Measurements from ENCODE around the gene RAB42. TPM values are rescaled to one million over a fixed set of nuclear protein-coding genes. Genes with fewer than 3 reads are reported as not detected.
A peak's percentile ranks its signal among the peaks of the same experiment; 100 is the strongest.

RAB42 gene
- total and polyA plus RNA-seq, 4 donors: 0.35 to 5.9 (median 1.0) TPM

DNA sequence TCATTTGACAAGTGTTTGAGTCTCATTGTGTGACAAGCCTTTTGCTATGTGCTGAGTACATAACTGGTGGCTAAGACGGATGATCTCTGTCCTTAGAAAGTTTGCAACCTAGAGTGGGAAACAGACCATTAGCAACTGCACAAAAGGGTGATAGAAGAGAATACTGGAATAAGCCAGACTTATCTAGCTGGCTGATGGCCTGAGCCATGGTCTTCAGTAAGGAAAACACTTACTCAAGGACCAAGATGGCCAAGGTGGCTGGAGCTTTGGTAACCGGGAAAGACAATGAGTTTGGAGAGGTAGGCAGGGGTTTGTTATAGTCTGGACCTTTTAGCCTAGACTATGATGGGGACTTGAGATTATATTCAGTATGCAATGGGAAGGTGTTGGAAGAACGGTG lies 52.4 kb downstream of the RAB42 start:
- H3K9ac ChIP-seq (ENCODE audit: low read depth in 1 of 2, low read length in 2 of 2): no peak overlapping the region
- peak overlapping the region; percentile 93 to 94 for H3K27ac ChIP-seq (ENCODE audit: low read depth in 1 of 2, low read length in 2 of 2)
- peaks cover 10 to 29% (median 22%) of the 10 kb centered on the region in 4 donors for H3K4me1 ChIP-seq (ENCODE audit: control insufficient read depth in 4 of 4, insufficient read depth in 4 of 4, low read length in 3 of 4)
- TF ChIP-seq RAD21 (IDR thresholded peaks at IDR 0.05) (no peak), FOXA1 (IDR thresholded peaks at IDR 0.05) (no peak)
- TF ChIP-seq, protein P1, sequence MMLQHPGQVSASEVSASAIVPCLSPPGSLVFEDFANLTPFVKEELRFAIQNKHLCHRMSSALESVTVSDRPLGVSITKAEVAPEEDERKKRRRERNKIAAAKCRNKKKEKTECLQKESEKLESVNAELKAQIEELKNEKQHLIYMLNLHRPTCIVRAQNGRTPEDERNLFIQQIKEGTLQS (IDR thresholded peaks at IDR 0.05): no peak
- no peaks in the 10 kb centered on the region for H3K36me3 ChIP-seq (ENCODE audit: control insufficient read depth in 4 of 4, insufficient read depth in 3 of 4, low read depth in 1 of 4, low read length in 3 of 4)
- DNase-seq (ENCODE audit: low spot score): no peak
- no peaks in the 10 kb centered on the region for H3K27me3 ChIP-seq (ENCODE audit: control insufficient read depth in 4 of 4, insufficient read depth in 4 of 4, low read length in 3 of 4)
- WGBS: 96% methylated on average over 3 of the region's 3 CpGs
- H3K9me3 ChIP-seq (ENCODE audit: control insufficient read depth in 4 of 4, low read length in 3 of 4): no peaks in the 10 kb centered on the region
- no peak overlapping the region for H3K4me3 ChIP-seq (ENCODE audit: low read depth in 1 of 3, low read length in 3 of 3)

Small RNA genes within 50 kb of the gene (small RNA-seq; reads per million reads assigned to genes)
- gene SNORA16A: not detected
- not detected for gene SNORA44
- not detected for gene SNORA61
- 2,202 reads per million, percentile 100 among the genes with 10 or more reads in this experiment for gene SNORD99

Other genes starting within 250 kb of the RAB42 start
- gene PHACTR4, start 222.5 kb upstream of the RAB42 start, total RNA-seq: 10 to 100 TPM in 1 of 2 donors, 1 to 10 TPM in 1; 8.9 to 11.3 TPM
- gene PHACTR4, start 222.5 kb upstream of the RAB42 start, polyA plus RNA-seq: 10 to 100 TPM; 10.3 to 22.6 TPM
- 10 to 100 TPM; 18.9 to 21.8 TPM for gene RCC1, start 86.2 kb upstream of the RAB42 start, total RNA-seq
- 10 to 100 TPM in 1 of 2 donors, 1 to 10 TPM in 1; 2.2 to 18.1 TPM for gene RCC1, start 86.2 kb upstream of the RAB42 start, polyA plus RNA-seq
- 10 to 100 TPM in 1 of 2 donors, 1 to 10 TPM in 1; 8.5 to 12.0 TPM for gene TRNAU1AP, start 39.2 kb upstream of the RAB42 start, total RNA-seq
- 1 to 10 TPM; 5.6 to 9.2 TPM for gene TRNAU1AP, start 39.2 kb upstream of the RAB42 start, polyA plus RNA-seq
- gene TAF12, start 50.8 kb downstream of the RAB42 start, total RNA-seq: 10 to 100 TPM in 1 of 2 donors, 1 to 10 TPM in 1; 9.5 to 14.2 TPM
- gene TAF12, start 50.8 kb downstream of the RAB42 start, polyA plus RNA-seq: 10 to 100 TPM in 1 of 2 donors, 1 to 10 TPM in 1; 9.7 to 14.5 TPM
- not detected for gene RNU11, start 56.3 kb downstream of the RAB42 start, total RNA-seq
- not detected for gene RNU11, start 56.3 kb downstream of the RAB42 start, polyA plus RNA-seq
- gene GMEB1, start 76.5 kb downstream of the RAB42 start, total RNA-seq: 1 to 10 TPM; 5.4 to 6.1 TPM
- 1 to 10 TPM; 1.8 to 2.2 TPM for gene GMEB1, start 76.5 kb downstream of the RAB42 start, polyA plus RNA-seq
- 10 to 100 TPM; 31.1 to 37.9 TPM for gene YTHDF2, start 144.7 kb downstream of the RAB42 start, total RNA-seq
- 10 to 100 TPM; 21.1 to 28.7 TPM for gene YTHDF2, start 144.7 kb downstream of the RAB42 start, polyA plus RNA-seq
- gene OPRD1, start 219.9 kb downstream of the RAB42 start, total RNA-seq: not detected
- gene OPRD1, start 219.9 kb downstream of the RAB42 start, polyA plus RNA-seq: under 1 TPM in 1 of 2 donors, not detected in 1; 0.01 TPM

Data from liver (tissue), 10 donors.